Naive thymus-derived CD4-positive, alpha-beta T cell (primary cell): ENCODE results near the gene SGF29. TPM values are rescaled to one million over a fixed set of nuclear protein-coding genes. Genes with fewer than 3 reads are reported as not detected.
"Not testable (repeated sequence)": the region's sequence is repeated elsewhere in the genome, so short reads cannot be mapped to it uniquely, and the experiment has no call there.

Experiments used
- ATAC-seq: fragments of 150-1000 bp; cut with Tn5 transposase; 2 replicates; pipeline ENCODE4 v1.10.0; 2021; ENCODE audit warnings: mild to moderate bottlenecking, moderate library complexity
- CTCF ChIA-PET: fragments of 350-600 bp; sonication (Branson Sonifier 250); formaldehyde crosslinking; loops from one replicate; lab custom pipeline; 2021; ENCODE audit warnings: antibody characterized with exemption; lab: Charles Lee
- POLR2A ChIA-PET: fragments of 350-600 bp; sonication (Branson Sonifier 250); formaldehyde crosslinking; loops from one replicate; lab custom pipeline; 2021; ENCODE audit warnings: antibody characterized with exemption, inconsistent platforms; lab: Charles Lee
- DNase-seq, 9 donors: peaks; one replicate each; pipeline versions ENCODE4 v3.0.0 to v3.0.0-alpha.2; 2020 to 2022; ENCODE audit warnings: mixed read lengths in 1 of 9
- H3K27ac ChIP-seq: one replicate; pipeline ENCODE4 v1.7.0; 2013; ENCODE audit warnings: mild to moderate bottlenecking, low read depth, low read length, moderate library complexity
- H3K27me3 ChIP-seq, 2 donors: one replicate each; pipeline ENCODE4 v1.7.0; 2013; ENCODE audit warnings: low read length in 2 of 2, mild to moderate bottlenecking in 2 of 2, moderate library complexity in 2 of 2; ENCODE audit not compliant: control insufficient read depth in 2 of 2, insufficient read depth in 2 of 2
- H3K36me3 ChIP-seq, 3 experiments: 1 replicate in 2 of 3; 2 replicates in 1 of 3; pipeline ENCODE4 v1.7.0; 2013; ENCODE audit warnings: low read length in 3 of 3, mild to moderate bottlenecking in 3 of 3, moderate library complexity in 1 of 3; ENCODE audit not compliant: insufficient read depth in 3 of 3, control insufficient read depth in 2 of 3
- H3K4me1 ChIP-seq, 2 donors: one replicate each; pipeline ENCODE4 v1.7.0; 2013; ENCODE audit warnings: low read length in 2 of 2, mild to moderate bottlenecking in 2 of 2, moderate library complexity in 1 of 2; ENCODE audit not compliant: control insufficient read depth in 2 of 2, insufficient read depth in 2 of 2
- H3K4me3 ChIP-seq: 2 replicates; pipeline ENCODE4 v1.7.0; 2013; ENCODE audit warnings: mild to moderate bottlenecking, low read length
- H3K9me3 ChIP-seq, 3 experiments: 1 replicate in 2 of 3; 2 replicates in 1 of 3; pipeline ENCODE4 v1.7.0; 2013; ENCODE audit warnings: low read length in 3 of 3; ENCODE audit not compliant: control insufficient read depth in 2 of 3
- H3K27ac Mint-ChIP-seq, 9 donors: one replicate each; pipeline ENCODE4 v1.8.0; 2020 to 2022; ENCODE audit warnings: mixed read lengths in 9 of 9, mild to moderate bottlenecking in 8 of 9, moderate library complexity in 5 of 9, inconsistent platforms in 2 of 9
- H3K27me3 Mint-ChIP-seq, 5 donors: one replicate each; pipeline ENCODE4 v1.8.0; 2021 to 2022; ENCODE audit warnings: mixed read lengths in 5 of 5, mild to moderate bottlenecking in 1 of 5
- H3K36me3 Mint-ChIP-seq, 5 donors: one replicate each; pipeline ENCODE4 v1.8.0; 2020 to 2022; ENCODE audit warnings: mixed read lengths in 5 of 5, mild to moderate bottlenecking in 3 of 5, inconsistent platforms in 1 of 5
- H3K4me1 Mint-ChIP-seq, 7 donors: one replicate each; pipeline ENCODE4 v1.8.0; 2020 to 2022; ENCODE audit warnings: mixed read lengths in 7 of 7, mild to moderate bottlenecking in 3 of 7, inconsistent platforms in 1 of 7
- H3K4me3 Mint-ChIP-seq, 10 donors: one replicate each; pipeline ENCODE4 v1.8.0; 2020 to 2022; ENCODE audit warnings: mild to moderate bottlenecking in 10 of 10, mixed read lengths in 10 of 10, moderate library complexity in 6 of 10, inconsistent platforms in 2 of 10
- H3K9me3 Mint-ChIP-seq, 11 donors: one replicate each; pipeline ENCODE4 v1.8.0; 2020 to 2022; ENCODE audit warnings: mixed read lengths in 11 of 11, mild to moderate bottlenecking in 4 of 11, inconsistent platforms in 1 of 11, moderate library complexity in 1 of 11
- intact Hi-C, 2 donors: fragments of 100-400 bp; cut with micrococcal nuclease; formaldehyde crosslinking; loops; one replicate each; pipeline ENCODE4 v1.15.1; 2023
- polyA plus RNA-seq, 2 donors: library from polyadenylated mRNA; unstranded; fragments of 300-500 nt; fragmentation: Illumina TruSeq; gene quantifications; one replicate each; pipeline ENCODE4 v1.2.3, GENCODE V29; 2021
- total RNA-seq, 6 experiments: library from RNA in 5 of 6; stranded (reverse) in 5 of 6; gene quantifications; 1 replicate in 5 of 6; 2 replicates in 1 of 6; pipeline ENCODE4 v1.2.3 and lab custom pipeline; 2021 to 2026

Gene SGF29
- total and polyA plus RNA-seq, 7 experiments from 2014 or later = 41.5 to 85.6 (median 68.2) TPM

- no peak within 1 kb of the TSS for H3K4me3 ChIP-seq
- peak within 1 kb of the TSS; percentile 5 to 87 (median 76) for H3K27ac Mint-ChIP-seq
Observed at GRCh38 chr16:28538733-28539596, 14.8 kb upstream of the SGF29 start, which contains the start of gene NUPR1. Gene NUPR1, minus strand, starts transcription at chr16:28538974. Its CDS starts 67 bp downstream, at chr16:28538907.

GRCh38 chr16:28540346-28540745 lies 13.4 kb upstream of the SGF29 start:
- Mint-ChIP-seq H3K27ac (peak overlapping the region in 4 of 9 donors; percentile 34 to 60 (median 42)), H3K4me1 (peaks cover 5 to 51% (median 26%) of the 10 kb centered on the region in 7 donors), H3K27me3 (no peaks in the 10 kb centered on the region), H3K36me3 (no peaks in the 10 kb centered on the region), H3K9me3 (peaks cover 0 to 1% (median 0%) of the 10 kb centered on the region in 11 donors), H3K4me3 (no peak overlapping the region)
- Histone ChIP-seq H3K36me3 (no peaks in the 10 kb centered on the region), H3K9me3 (no peaks in the 10 kb centered on the region), H3K4me1 (peaks cover 3 to 4% of the 10 kb centered on the region in 2 donors), H3K27ac (no peak overlapping the region), H3K4me3 (no peak overlapping the region), H3K27me3 (no peaks in the 10 kb centered on the region)
- DNase-seq (no peak), ATAC-seq (no peak)
- intact Hi-C loops = no loop called here
- POLR2A ChIA-PET = interaction anchor here (1.5 kb wide), 1 partner anchor 16 kb away, joined by 6 read pairs; no protein-coding TSS in a partner anchor
- CTCF ChIA-PET = interaction anchor here (0.6 kb wide), 1 partner anchor 235 kb away, joined by 7 read pairs; no protein-coding TSS in a partner anchor

More at GRCh38 chr16:28538733-28539596, 14.8 kb upstream of the SGF29 start, which contains the start of gene NUPR1:
- Histone ChIP-seq H3K4me1 (peaks cover 17 to 18% of the 10 kb centered on the region in 2 donors), H3K9me3 (no peaks in the 10 kb centered on the region), H3K27ac (no peak within 1 kb of the TSS), H3K36me3 (no peaks in the 10 kb centered on the region), H3K27me3 (no peaks in the 10 kb centered on the region)
- Mint-ChIP-seq H3K4me1 (peaks cover 18 to 65% (median 40%) of the 10 kb centered on the region in 7 donors), H3K27me3 (no peaks in the 10 kb centered on the region), H3K4me3 (peak within 1 kb of the TSS in 1 of 10 donors; percentile 2), H3K9me3 (peaks cover 0 to 4% (median 0%) of the 10 kb centered on the region in 11 donors), H3K36me3 (peaks cover 0 to 6% (median 4%) of the 10 kb centered on the region in 5 donors)
- ChIA-PET POLR2A (no interaction called here), CTCF (no interaction called here)
- DNase-seq (no peak), ATAC-seq (no peak)
- intact Hi-C loops = no loop called here

DNA sequence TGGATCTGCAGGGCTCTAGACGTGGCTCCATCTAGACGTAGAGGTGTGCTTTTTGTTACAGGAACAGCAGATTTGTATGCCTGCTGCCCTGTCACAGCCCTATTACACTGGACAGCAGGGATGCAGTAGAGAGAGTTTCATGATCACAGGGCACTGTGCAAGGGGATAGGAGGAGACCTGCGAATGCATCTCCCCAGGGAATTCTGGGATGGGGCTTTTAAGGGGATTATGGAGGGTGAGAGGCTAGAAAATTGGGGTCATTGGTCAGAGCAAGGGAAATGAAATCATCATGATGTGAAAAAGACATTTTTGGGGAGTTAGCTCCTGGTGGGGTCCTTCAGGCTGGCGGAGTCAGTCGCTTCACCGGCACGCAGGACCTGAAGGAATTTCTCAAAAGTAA lies 11.1 kb upstream of the SGF29 start:
- ATAC-seq = no peak
- no peak for DNase-seq
- peaks cover 0 to 33% (median 15%) of the 10 kb centered on the region in 7 donors for H3K4me1 Mint-ChIP-seq
- no peak overlapping the region for H3K27ac ChIP-seq
- no peaks in the 10 kb centered on the region for H3K4me1 ChIP-seq
- peak overlapping the region in 1 of 10 donors; percentile 1 for H3K4me3 Mint-ChIP-seq
- intact Hi-C loops = no loop called here
- H3K9me3 Mint-ChIP-seq = no peaks in the 10 kb centered on the region
- ChIA-PET POLR2A (interaction anchor here (0.6 to 1.7 kb wide), 3 partner anchors 8 to 44 kb away, joined by 3 to 8 read pairs (median 4); no protein-coding TSS in a partner anchor), CTCF (interaction anchor here (1.6 kb wide), 1 partner anchor 14 kb away, joined by 3 read pairs; no protein-coding TSS in a partner anchor)
- peaks cover 0 to 7% (median 0%) of the 10 kb centered on the region in 5 donors for H3K27me3 Mint-ChIP-seq
- H3K27me3 ChIP-seq = no peaks in the 10 kb centered on the region
- H3K36me3 Mint-ChIP-seq = no peaks in the 10 kb centered on the region
- no peaks in the 10 kb centered on the region for H3K9me3 ChIP-seq
- H3K4me3 ChIP-seq = no peak overlapping the region
- no peaks in the 10 kb centered on the region for H3K36me3 ChIP-seq
- H3K27ac Mint-ChIP-seq = peak overlapping the region in 5 of 9 donors; percentile 29 to 86 (median 61)

GRCh38 chr16:28543072-28543471 lies 10.6 kb upstream of the SGF29 start:
- Histone ChIP-seq H3K27ac (no peak overlapping the region), H3K4me3 (no peak overlapping the region), H3K9me3 (no peaks in the 10 kb centered on the region), H3K27me3 (no peaks in the 10 kb centered on the region), H3K4me1 (no peaks in the 10 kb centered on the region), H3K36me3 (no peaks in the 10 kb centered on the region)
- Mint-ChIP-seq H3K36me3 (no peaks in the 10 kb centered on the region), H3K9me3 (no peaks in the 10 kb centered on the region), H3K27ac (peak overlapping the region in 6 of 9 donors; percentile 29 to 62 (median 50)), H3K27me3 (peaks cover 0 to 10% (median 0%) of the 10 kb centered on the region in 5 donors), H3K4me1 (peaks cover 0 to 28% (median 12%) of the 10 kb centered on the region in 7 donors), H3K4me3 (peak overlapping the region in 1 of 10 donors; percentile 1)
- ATAC-seq (peak; percentile 89), DNase-seq (no peak)
- intact Hi-C loops = no loop called here
- ChIA-PET POLR2A (interaction anchor here (0.6 to 1.7 kb wide), 3 partner anchors 9 to 11 kb away, joined by 3 to 8 read pairs (median 6); partner anchors contain the start of gene SGF29), CTCF (interaction anchor here (0.6 to 1.6 kb wide), 2 partner anchors 14 to 264 kb away, joined by 3 read pairs; no protein-coding TSS in a partner anchor)

- intact Hi-C loops = no loop called here
- H3K27ac ChIP-seq = no peak overlapping the region
- CTCF ChIA-PET = interaction anchor here (0.6 to 1.2 kb wide), 3 partner anchors 11 to 52 kb away, joined by 3 read pairs; no protein-coding TSS in a partner anchor
Observed at GRCh38 chr16:28544998-28545397, 8.7 kb upstream of the SGF29 start.

GRCh38 chr16:28545964-28546363 lies 7.8 kb upstream of the SGF29 start:
- H3K9me3 ChIP-seq, CTCF ChIA-PET, H3K27me3 ChIP-seq, H3K9me3 Mint-ChIP-seq, H3K4me1 ChIP-seq, H3K4me3 Mint-ChIP-seq, intact Hi-C loops, DNase-seq, H3K36me3 ChIP-seq, ATAC-seq, H3K27ac ChIP-seq, H3K36me3 Mint-ChIP-seq, H3K27ac Mint-ChIP-seq, H3K4me3 ChIP-seq: not testable (repeated sequence)
- POLR2A ChIA-PET = interaction anchor here (0.9 to 1.4 kb wide), 2 partner anchors 11 to 53 kb away, joined by 6 to 9 read pairs; partner anchors contain the start of gene CLN3
- Mint-ChIP-seq H3K4me1 (peaks cover 4 to 20% (median 11%) of the 10 kb centered on the region in 7 donors), H3K27me3 (peaks cover 0 to 11% (median 0%) of the 10 kb centered on the region in 5 donors)

More at GRCh38 chr16:28544998-28545397, 8.7 kb upstream of the SGF29 start:
- no peak overlapping the region for H3K27ac Mint-ChIP-seq
- Histone ChIP-seq H3K36me3 (no peaks in the 10 kb centered on the region), H3K4me3 (no peak overlapping the region), H3K27me3 (no peaks in the 10 kb centered on the region), H3K9me3 (no peaks in the 10 kb centered on the region), H3K4me1 (peaks cover 0 to 6% of the 10 kb centered on the region in 2 donors)
- POLR2A ChIA-PET = interaction anchor here (0.8 to 1.7 kb wide), 3 partner anchors 9 to 53 kb away, joined by 5 to 9 read pairs (median 6); partner anchors contain the start of gene SGF29
- peaks cover 4 to 21% (median 13%) of the 10 kb centered on the region in 7 donors for H3K4me1 Mint-ChIP-seq
- no peak for DNase-seq
- no peak overlapping the region for H3K4me3 Mint-ChIP-seq
- ATAC-seq = no peak
- peaks cover 0 to 11% (median 0%) of the 10 kb centered on the region in 5 donors for H3K27me3 Mint-ChIP-seq
- no peaks in the 10 kb centered on the region for H3K9me3 Mint-ChIP-seq
- H3K36me3 Mint-ChIP-seq = no peaks in the 10 kb centered on the region
